GM13976 (cell line): ENCODE measurements around the gene MSX2.
"Not testable (repeated sequence)": the region's sequence is repeated elsewhere in the genome, so short reads cannot be mapped to it uniquely, and the experiment has no call there.

ENCODE experiments used
- DNase-seq: peaks from one replicate; pipeline ENCODE4 v3.0.0; 2012; ENCODE audit warnings: low spot score
- CTCF ChIP-seq: IDR thresholded peaks from 2 replicates; pipeline ENCODE4 v1.5.1; 2012; ENCODE audit warnings: borderline replicate concordance, mild to moderate bottlenecking; ENCODE audit not compliant: insufficient read depth; ENCODE audit errors: extremely low read depth, missing control alignments, control extremely low read depth
- in situ Hi-C: fragments of 300-500 bp; cut with MboI; formaldehyde crosslinking; loops from one replicate; pipeline ENCODE4 v1.12.0; 2022; ENCODE audit warnings: low sequenced_read_pairs, mixed read lengths, inconsistent platforms; ENCODE audit not compliant: unreplicated experiment

MSX2 gene

GRCh38 chr5:174759091-174759490, 34.7 kb downstream of the MSX2 start:
- DNase-seq, result no peak
- in situ Hi-C loops, result no loop called here
- no peak for TF ChIP-seq CTCF

- no peak for TF ChIP-seq CTCF
- in situ Hi-C loops, result no loop called here
- no peak for DNase-seq
Observed at GRCh38 chr5:174760721-174761120, 36.3 kb downstream of the MSX2 start.

- in situ Hi-C loops, DNase-seq: not testable (repeated sequence)
Observed at GRCh38 chr5:174761341-174761740, 37.0 kb downstream of the MSX2 start.

GRCh38 chr5:174764309-174764708, 39.9 kb downstream of the MSX2 start:
- in situ Hi-C loops, result no loop called here
- DNase-seq, result no peak
- TF ChIP-seq CTCF, result no peak

- no peak for TF ChIP-seq CTCF
- in situ Hi-C loops, result no loop called here
- DNase-seq, result no peak
Observed at GRCh38 chr5:174765540-174765939, 41.2 kb downstream of the MSX2 start.

- in situ Hi-C loops, result no loop called here
- no peak for TF ChIP-seq CTCF
- DNase-seq, result no peak
Observed at GRCh38 chr5:174767670-174768069, 43.3 kb downstream of the MSX2 start.

GRCh38 chr5:174769005-174769404, 44.6 kb downstream of the MSX2 start:
- TF ChIP-seq CTCF, result no peak
- DNase-seq, result no peak
- in situ Hi-C loops, result no loop called here
